SH-SY5Y (cell line): ENCODE results near the gene SPATA6.

Source experiments
- GATA2 ChIP-seq: IDR thresholded peaks from 2 replicates; pipeline ENCODE4 v1.6.1; 2011; ENCODE audit warnings: mild to moderate bottlenecking, low read depth, low read length
- GATA3 ChIP-seq: IDR thresholded peaks from 2 replicates; pipeline ENCODE4 v1.6.1; 2011; ENCODE audit warnings: low read depth, mild to moderate bottlenecking, low read length, moderate library complexity

- no peak for TF ChIP-seq GATA3
- TF ChIP-seq GATA2: no peak
Measured at GRCh38 chr1:48495166-48495565, 23.2 kb upstream of the SPATA6 start.
